ENCODE results near the gene EAF2. TPM values are rescaled to one million over a fixed set of nuclear protein-coding genes. Genes with fewer than 3 reads are reported as not detected.

EAF2 gene
- total RNA-seq, 4 donors from 2014 or later: 3.7 to 8.9 (median 6.1) TPM

DNA sequence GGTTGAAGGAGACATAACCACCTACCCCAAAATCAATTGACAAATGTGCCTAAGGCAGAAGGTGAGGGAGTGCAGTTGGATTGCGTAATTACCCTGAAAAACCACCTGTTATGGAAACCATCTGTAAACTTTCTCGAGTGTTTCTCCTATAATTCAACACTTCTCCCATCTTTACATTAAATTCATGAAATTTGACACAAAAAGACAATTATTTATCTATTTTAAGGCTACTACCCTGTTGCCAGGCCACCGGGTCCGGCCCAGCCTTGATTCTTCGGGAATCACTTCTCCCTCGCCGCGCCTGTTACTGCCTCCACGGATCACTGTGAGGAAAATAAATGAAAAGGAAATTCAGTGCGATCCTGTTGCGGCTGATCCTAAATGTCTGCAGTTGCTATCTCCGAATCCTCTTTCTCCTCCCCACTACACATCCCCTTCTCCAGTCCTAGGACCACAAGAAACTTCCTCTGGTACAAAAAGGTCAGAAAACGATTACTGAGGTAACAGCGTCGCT, 795 bp upstream of the EAF2 start:
- ATAC-seq (ENCODE audit: low FRiP score): peak; percentile 1
- no peak for DNase-seq (ENCODE audit: low spot score)
- no peak for TF ChIP-seq CTCF (IDR thresholded peaks at IDR 0.05)

DNA sequence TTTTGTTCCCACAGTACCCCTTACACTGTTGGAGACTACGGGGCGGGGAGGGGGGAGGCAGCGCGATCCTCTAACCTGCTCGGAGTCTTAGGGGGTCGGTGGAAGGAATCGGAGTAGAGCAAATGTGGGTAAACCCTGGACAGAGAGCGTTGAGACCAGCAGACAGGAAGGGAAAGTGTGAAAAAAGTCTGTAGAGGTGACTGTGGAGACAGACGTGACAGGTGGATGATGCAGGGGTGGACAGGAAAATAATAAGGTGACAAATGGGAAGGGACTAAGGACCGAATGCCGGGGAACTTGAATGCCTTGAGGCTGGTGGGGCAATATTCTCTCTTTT, 424 bp downstream of the EAF2 start:
- DNase-seq (ENCODE audit: low spot score): no peak

DNA sequence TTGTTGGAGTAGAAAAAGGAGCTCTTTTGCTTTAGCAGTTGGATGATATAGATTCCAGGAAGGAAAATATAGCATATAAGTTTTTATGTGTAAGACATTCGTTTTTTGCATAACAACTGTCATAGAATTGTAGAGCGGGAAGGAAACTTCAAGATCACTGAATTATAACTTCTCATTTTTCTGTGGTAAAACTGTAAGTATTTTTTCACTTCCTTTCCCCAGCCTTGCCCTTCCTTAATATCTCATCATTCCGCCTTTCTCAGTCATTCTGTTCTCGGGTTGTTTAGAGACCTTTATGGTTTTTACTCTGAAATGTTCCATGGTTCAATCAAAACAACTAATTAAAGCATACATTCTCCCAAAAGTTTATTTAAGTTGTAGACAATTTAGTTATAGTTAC, 1.1 kb downstream of the EAF2 start:
- no peak for ATAC-seq (ENCODE audit: low FRiP score)
- no peak for DNase-seq (ENCODE audit: low spot score)

More for the DNA sequence above, 424 bp downstream of the EAF2 start:
- TF ChIP-seq CTCF (IDR thresholded peaks at IDR 0.05): no peak
- ATAC-seq (ENCODE audit: low FRiP score): peak; percentile 49

GRCh38 chr3:121836481-121836880, 1.5 kb downstream of the EAF2 start:
- no peak for TF ChIP-seq CTCF (IDR thresholded peaks at IDR 0.05)
- ATAC-seq (ENCODE audit: low FRiP score) (no peak), DNase-seq (ENCODE audit: low spot score) (no peak)

More for the DNA sequence above, 1.1 kb downstream of the EAF2 start:
- TF ChIP-seq CTCF (IDR thresholded peaks at IDR 0.05): no peak

- no peak for ATAC-seq (ENCODE audit: low FRiP score)
- no peak for TF ChIP-seq CTCF (IDR thresholded peaks at IDR 0.05)
- no peak for DNase-seq (ENCODE audit: low spot score)
These were observed 5.0 kb downstream of the EAF2 start for GRCh38 chr3:121839962-121840361.

GRCh38 chr3:121844892-121845291, 9.9 kb downstream of the EAF2 start:
- ATAC-seq (ENCODE audit: low FRiP score) (no peak), DNase-seq (ENCODE audit: low spot score) (no peak)
- no peak for TF ChIP-seq CTCF (IDR thresholded peaks at IDR 0.05)

DNA sequence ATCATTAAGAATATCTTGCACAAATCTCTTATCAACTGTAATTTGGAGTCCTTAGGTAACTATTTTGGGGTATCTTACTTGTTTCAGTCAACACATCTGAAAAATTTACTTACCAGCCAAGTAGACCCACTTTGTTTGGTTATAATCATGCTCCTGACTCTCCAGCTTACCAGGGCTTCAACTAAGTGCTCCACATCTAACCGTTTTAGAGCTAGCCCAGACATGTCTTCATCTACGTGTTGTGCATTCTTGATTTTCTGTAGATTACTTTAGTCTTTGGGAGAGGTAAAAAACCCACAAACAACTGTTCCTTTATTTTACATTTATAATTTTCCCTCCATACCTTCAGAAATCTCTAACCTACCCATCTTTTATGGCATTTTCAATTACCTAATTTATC, 17.2 kb downstream of the EAF2 start:
- TF ChIP-seq CTCF (IDR thresholded peaks at IDR 0.05): no peak
- no peak for ATAC-seq (ENCODE audit: low FRiP score)

More for the DNA sequence above, 17.2 kb downstream of the EAF2 start:
- DNase-seq (ENCODE audit: low spot score): no peak

All from omental fat pad (tissue), 4 donors.